ACC112 (cell line): ENCODE measurements around the gene MESD.

ENCODE experiments used
- H2AFZ ChIP-seq: fragments of 200-600 bp; sonication (generic); one replicate; pipeline ENCODE4 v1.6.0; 2017; ENCODE audit warnings: antibody characterized with exemption, low read length; ENCODE audit not compliant: unreplicated experiment
- H3K27ac ChIP-seq: fragments of 200-600 bp; sonication (generic); 2 replicates; pipeline ENCODE4 v1.5.1; 2014; ENCODE audit warnings: low read depth, mild to moderate bottlenecking, antibody characterized with exemption, low read length, moderate library complexity
- H3K27me3 ChIP-seq: fragments of 200-600 bp; sonication (generic); 2 replicates; pipeline ENCODE4 v1.6.1; 2014; ENCODE audit warnings: mild to moderate bottlenecking, antibody characterized with exemption, low read length, moderate library complexity, mixed read lengths; ENCODE audit not compliant: insufficient read depth
- H3K36me3 ChIP-seq: fragments of 200-600 bp; sonication (generic); 2 replicates; pipeline ENCODE4 v1.6.1; 2016; ENCODE audit warnings: mild to moderate bottlenecking, antibody characterized with exemption, low read length, moderate library complexity, mixed read lengths; ENCODE audit not compliant: insufficient read depth
- H3K4me1 ChIP-seq: fragments of 200-600 bp; sonication (generic); one replicate; pipeline ENCODE4 v1.6.1; 2016; ENCODE audit warnings: low read length, mixed read lengths; ENCODE audit not compliant: insufficient read depth, unreplicated experiment, control insufficient read depth
- H3K4me3 ChIP-seq: fragments of 200-600 bp; sonication (generic); 2 replicates; pipeline ENCODE4 v1.5.1; 2014; ENCODE audit warnings: mild to moderate bottlenecking, low read depth, low read length
- H3K79me2 ChIP-seq: fragments of 200-600 bp; sonication (generic); one replicate; pipeline ENCODE4 v1.6.0; 2016; ENCODE audit warnings: low read length; ENCODE audit not compliant: control insufficient read depth, unreplicated experiment, insufficient read depth

The MESD gene

DNA sequence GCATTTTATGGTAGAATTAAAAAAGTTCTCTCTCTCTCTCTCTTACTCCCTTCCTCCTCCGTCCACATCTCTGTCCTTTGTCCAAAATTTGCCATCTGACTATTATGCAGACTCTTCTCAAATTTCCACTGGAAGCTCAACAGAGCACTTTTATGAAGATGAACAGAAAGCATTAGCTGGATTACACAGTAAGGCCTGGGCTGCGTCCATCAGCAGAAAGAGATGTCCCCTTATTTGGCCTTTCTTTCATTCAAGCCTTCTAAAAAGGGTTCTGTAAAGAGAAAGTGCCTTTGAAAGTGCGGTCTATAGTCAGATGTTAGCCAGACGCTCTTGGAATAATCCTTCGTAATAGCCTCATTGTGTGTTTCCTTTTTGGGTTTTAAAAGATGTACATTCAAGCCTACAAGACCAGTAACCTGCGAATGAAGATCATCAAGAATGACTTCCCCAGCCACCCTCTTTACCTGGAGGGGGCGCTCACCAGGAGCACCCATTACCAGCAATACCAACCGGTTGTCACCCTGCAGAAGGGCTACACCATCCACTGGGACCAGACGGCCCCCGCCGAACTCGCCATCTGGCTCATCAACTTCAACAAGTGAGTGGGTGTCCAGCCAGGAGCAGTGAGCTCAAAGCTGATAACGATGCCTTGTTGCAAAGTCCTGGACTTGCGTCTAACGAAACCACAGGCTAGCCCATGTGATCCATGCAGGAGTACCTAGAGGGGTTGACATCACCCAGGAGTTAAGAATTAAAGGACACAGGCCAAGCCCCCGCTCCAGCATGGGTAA, 53.1 kb downstream of the MESD start:
- H3K36me3 ChIP-seq, result peaks cover 5% of the 10 kb centered on the region; the same call in 1 of the 2 replicates
- no peak overlapping the region for H3K27ac ChIP-seq
- H3K27me3 ChIP-seq, result no peaks in the 10 kb centered on the region
- H3K4me3 ChIP-seq, result no peak overlapping the region
- no peaks in the 10 kb centered on the region for H3K79me2 ChIP-seq
- H3K4me1 ChIP-seq, result peaks cover 31% of the 10 kb centered on the region
- H2AFZ ChIP-seq, result no peak overlapping the region

DNA sequence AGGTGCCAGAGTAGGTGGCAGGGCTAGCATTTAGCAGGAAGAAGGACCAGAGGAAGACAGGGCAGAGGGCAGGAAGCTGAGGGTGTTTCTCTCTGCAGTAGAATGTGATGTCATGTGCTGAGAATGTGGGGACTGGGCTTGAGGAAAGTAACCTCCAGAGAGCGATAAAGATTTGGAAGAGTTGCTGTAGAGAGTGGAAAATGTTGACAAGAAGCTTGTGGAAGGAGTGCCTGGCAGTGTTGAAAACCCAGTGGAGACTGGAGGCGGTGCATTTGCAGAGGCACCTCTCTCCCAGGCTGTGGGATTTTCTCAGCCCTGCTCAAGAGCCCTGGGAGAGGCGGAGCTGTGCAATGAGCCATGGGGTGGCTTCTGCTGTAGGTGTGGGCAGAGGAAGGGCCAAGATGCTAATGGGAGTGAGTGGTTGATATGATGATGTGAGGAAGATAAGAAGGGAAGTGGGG, 54.8 kb downstream of the MESD start:
- Histone ChIP-seq H2AFZ (no peak overlapping the region), H3K4me3 (no peak overlapping the region), H3K27ac (peak overlapping the region; percentile 34; the same call in 1 of the 2 replicates), H3K4me1 (peaks cover 34% of the 10 kb centered on the region), H3K27me3 (no peaks in the 10 kb centered on the region), H3K36me3 (0 out of 2 replicates have a peak, but pooled peaks cover 4% of the 10 kb centered on the region), H3K79me2 (no peaks in the 10 kb centered on the region)

DNA sequence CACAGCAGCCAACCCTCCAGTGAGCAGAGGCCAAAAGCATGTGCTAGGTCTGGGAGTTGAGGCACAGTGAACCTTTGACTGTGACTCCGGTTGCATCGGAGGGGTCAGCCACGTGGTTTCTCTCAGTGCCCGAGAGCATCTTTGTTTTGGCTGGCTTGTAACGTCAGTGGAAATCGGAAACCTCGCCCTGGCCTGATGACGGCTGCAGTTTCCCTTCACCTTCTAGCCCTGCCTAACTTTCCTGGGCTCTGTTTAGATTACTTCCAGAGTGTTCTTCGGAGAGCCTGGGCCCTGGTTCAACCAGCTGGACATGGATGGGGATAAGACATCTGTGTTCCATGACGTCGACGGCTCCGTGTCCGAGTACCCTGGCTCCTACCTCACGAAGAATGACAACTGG, 56.6 kb downstream of the MESD start:
- H2AFZ ChIP-seq, result no peak overlapping the region
- no peak overlapping the region for H3K4me3 ChIP-seq
- H3K36me3 ChIP-seq, result 0 out of 2 replicates have a peak, but pooled peaks cover 4% of the 10 kb centered on the region
- H3K4me1 ChIP-seq, result peaks cover 44% of the 10 kb centered on the region
- no peaks in the 10 kb centered on the region for H3K27me3 ChIP-seq
- H3K79me2 ChIP-seq, result no peaks in the 10 kb centered on the region
- H3K27ac ChIP-seq, result peak overlapping the region; percentile 57; the same call in 1 of the 2 replicates

DNA sequence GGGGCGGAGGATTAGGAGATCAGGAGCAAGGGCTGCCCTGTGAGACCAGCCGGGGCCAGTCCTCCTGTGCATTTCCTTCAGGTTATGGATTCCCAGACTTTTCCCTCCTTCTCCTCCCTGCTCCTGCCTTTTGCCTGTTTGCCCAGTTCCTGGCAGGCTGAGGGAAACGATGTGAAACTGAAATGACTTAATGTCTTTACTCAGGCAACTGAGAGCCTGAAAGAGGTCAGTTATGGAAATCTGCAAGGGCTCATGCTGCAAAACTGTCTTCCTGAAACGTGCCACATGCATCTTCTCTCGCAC, 57.2 kb downstream of the MESD start:
- Histone ChIP-seq H3K27me3 (no peaks in the 10 kb centered on the region), H3K4me1 (peaks cover 44% of the 10 kb centered on the region), H3K36me3 (0 out of 2 replicates have a peak, but pooled peaks cover 4% of the 10 kb centered on the region), H3K79me2 (no peaks in the 10 kb centered on the region), H2AFZ (no peak overlapping the region), H3K27ac (peak overlapping the region; percentile 57), H3K4me3 (no peak overlapping the region)

DNA sequence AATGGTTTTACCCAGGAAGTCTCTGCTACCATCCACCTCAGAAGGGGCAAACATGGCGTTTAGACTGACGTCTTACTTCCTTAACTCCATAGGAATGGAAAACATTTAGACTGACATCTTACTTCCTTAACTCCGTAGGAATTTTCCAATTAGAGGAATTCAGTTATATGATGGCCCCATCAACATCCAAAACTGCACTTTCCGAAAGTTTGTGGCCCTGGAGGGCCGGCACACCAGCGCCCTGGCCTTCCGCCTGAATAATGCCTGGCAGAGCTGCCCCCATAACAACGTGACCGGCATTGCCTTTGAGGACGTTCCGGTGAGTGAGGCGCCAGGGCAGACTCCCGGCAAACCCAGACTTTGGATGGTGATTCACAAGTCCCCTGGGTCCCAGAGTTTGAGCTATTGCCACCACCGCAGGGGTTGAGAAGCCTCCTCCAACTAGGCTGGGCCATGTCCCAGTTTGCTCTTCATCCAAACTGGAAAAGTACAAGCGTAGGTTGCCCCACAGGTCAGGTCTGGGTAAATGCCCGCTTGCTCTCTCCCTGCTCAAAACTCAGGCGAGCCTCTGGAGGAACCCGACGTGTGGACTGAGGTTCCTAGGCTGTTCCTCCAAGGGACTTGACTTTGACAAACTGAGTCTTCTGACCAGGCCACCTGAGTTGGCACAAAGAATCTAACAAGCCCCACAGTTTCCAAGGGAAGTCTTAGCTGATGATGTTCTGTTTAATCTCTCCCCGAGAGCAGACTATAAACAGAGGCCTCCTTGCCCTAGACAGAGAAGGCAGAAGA, 57.7 kb downstream of the MESD start:
- Histone ChIP-seq H3K36me3 (0 out of 2 replicates have a peak, but pooled peaks cover 4% of the 10 kb centered on the region), H3K4me3 (no peak overlapping the region), H3K79me2 (no peaks in the 10 kb centered on the region), H3K27me3 (no peaks in the 10 kb centered on the region), H3K4me1 (peaks cover 44% of the 10 kb centered on the region), H3K27ac (peak overlapping the region; percentile 57), H2AFZ (no peak overlapping the region)

DNA sequence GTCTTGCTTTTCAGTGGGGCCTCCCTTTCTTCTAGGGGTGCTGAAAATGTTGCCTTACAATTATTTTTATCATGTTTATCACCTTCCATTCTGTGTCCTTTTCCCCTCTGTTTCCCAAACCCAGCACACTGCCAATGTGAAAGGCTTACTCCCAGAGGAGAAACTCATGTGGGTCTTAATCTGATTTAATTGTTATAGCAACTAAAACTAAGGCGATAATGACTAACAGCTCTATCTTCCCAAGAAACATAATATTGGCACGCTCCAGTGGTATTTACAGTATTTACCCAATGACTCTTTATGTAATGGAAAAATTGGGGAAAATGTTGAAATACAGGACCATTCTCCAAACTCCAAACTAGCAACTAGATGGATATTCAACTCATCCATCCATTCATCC, 58.4 kb downstream of the MESD start:
- Histone ChIP-seq H2AFZ (no peak overlapping the region), H3K4me1 (peaks cover 44% of the 10 kb centered on the region), H3K27ac (no peak overlapping the region), H3K79me2 (no peaks in the 10 kb centered on the region), H3K4me3 (no peak overlapping the region), H3K27me3 (no peaks in the 10 kb centered on the region), H3K36me3 (no peaks in the 10 kb centered on the region)

DNA sequence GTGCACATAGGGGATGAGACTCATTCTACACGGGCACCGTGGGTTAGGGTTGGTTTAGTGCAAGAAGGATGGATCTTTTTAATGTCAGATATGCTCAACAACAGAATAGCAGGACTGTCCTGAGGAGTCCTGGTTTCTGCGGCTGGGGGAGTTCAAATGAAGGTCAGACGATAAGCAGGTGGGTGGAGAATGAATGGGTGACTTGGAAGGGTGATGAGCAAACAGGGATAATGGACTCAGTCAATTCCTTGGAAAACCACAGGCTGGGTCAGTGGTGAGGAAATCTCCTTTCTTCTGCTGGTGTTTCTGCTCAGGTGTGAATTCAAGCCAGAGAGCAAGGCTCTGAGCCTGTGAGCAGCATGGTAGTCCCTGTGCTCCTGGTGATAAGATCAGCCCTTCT, 59.9 kb downstream of the MESD start:
- Histone ChIP-seq H3K27me3 (no peaks in the 10 kb centered on the region), H3K79me2 (no peaks in the 10 kb centered on the region), H3K36me3 (no peaks in the 10 kb centered on the region), H3K4me1 (peaks cover 35% of the 10 kb centered on the region), H3K27ac (peak overlapping the region; percentile 27; the same call in 1 of the 2 replicates), H2AFZ (no peak overlapping the region), H3K4me3 (no peak overlapping the region)

DNA sequence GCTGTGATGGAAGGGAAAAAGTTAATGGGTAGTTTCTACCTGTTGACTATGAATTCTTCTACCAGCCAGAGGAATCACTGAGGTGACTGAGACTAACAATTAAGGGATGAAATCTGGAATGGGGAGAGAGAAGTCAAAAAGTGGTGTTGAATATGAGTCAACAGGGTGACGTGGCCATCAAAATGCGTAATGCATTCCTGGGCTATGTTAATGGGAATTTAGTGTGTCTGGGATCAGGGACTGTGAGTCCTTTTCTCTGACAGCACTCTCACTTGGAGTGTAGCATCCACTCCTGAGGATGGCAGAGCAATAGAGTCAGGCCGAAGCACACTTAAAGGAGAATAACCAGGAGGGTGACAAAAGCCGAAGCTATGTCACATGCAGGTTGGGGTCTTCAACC, 60.4 kb downstream of the MESD start:
- Histone ChIP-seq H3K27ac (peak overlapping the region; percentile 33; the same call in 1 of the 2 replicates), H3K79me2 (no peaks in the 10 kb centered on the region), H3K36me3 (no peaks in the 10 kb centered on the region), H3K4me3 (no peak overlapping the region), H3K27me3 (no peaks in the 10 kb centered on the region), H3K4me1 (peaks cover 32% of the 10 kb centered on the region), H2AFZ (no peak overlapping the region)

DNA sequence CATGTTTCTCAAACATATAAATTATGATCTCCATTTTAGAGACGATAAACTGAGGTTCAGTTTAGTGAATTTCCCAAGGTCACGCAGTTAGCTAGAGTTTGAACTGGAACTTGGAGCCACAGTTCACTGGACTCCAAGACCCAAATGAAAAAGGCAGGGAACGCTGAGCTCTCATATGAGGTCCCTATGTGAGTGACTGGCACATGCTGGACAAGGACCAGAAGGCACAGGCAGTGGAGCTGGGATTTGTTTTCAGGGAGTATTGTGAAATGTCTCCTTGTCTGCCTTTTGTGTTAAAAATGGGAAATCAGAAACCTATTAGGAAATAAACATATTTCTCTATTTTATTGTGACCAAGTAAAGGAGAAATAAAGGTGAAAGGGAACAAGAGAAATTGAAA, 63.5 kb downstream of the MESD start:
- no peak overlapping the region for H3K27ac ChIP-seq
- H3K27me3 ChIP-seq, result no peaks in the 10 kb centered on the region
- no peak overlapping the region for H3K4me3 ChIP-seq
- peaks cover 12% of the 10 kb centered on the region for H3K4me1 ChIP-seq
- H2AFZ ChIP-seq, result no peak overlapping the region
- H3K79me2 ChIP-seq, result no peaks in the 10 kb centered on the region
- H3K36me3 ChIP-seq, result no peaks in the 10 kb centered on the region

DNA sequence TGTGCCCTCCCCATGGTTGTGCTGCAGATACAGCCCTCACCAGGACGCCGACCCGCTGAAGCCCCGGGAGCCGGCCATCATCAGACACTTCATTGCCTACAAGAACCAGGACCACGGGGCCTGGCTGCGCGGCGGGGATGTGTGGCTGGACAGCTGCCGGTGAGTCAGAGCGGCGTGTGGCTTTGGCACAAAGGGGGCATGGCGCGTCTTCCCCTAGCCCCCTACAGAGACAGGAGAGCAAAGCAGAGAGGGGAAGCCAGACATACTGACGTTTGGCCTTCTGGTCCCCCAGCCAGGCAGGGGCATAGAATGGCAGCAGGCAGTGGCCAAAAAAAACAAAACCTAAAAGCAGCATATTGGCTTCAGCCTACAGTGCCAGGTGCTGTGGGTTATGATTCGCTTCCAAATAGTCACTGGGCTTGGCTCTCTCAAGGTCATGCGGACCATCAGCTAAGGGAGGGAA, 64.0 kb downstream of the MESD start:
- peaks cover 12% of the 10 kb centered on the region for H3K4me1 ChIP-seq
- H3K36me3 ChIP-seq, result no peaks in the 10 kb centered on the region
- H3K27ac ChIP-seq, result no peak overlapping the region
- no peaks in the 10 kb centered on the region for H3K79me2 ChIP-seq
- H3K4me3 ChIP-seq, result no peak overlapping the region
- no peaks in the 10 kb centered on the region for H3K27me3 ChIP-seq
- no peak overlapping the region for H2AFZ ChIP-seq
